B cell (primary cell): ENCODE results near the gene TBC1D4. TPM values are rescaled to one million over a fixed set of nuclear protein-coding genes. Genes with fewer than 3 reads are reported as not detected.

Experiments used
- ATAC-seq: fragments of 200-7000 bp; cut with Tn5 transposase; one replicate; pipeline ENCODE4 v1.10.0; 2021; ENCODE audit warnings: low read depth, mild to moderate bottlenecking, moderate number of reproducible peaks, moderate library complexity
- CTCF ChIA-PET: fragments of 350-600 bp; sonication (Branson Sonifier 250); formaldehyde crosslinking; loops from one replicate; lab custom pipeline; 2021; ENCODE audit warnings: antibody characterized with exemption, inconsistent platforms; lab: Charles Lee
- POLR2A ChIA-PET: fragments of 350-600 bp; sonication (Branson Sonifier 250); formaldehyde crosslinking; loops from one replicate; lab custom pipeline; 2021; ENCODE audit warnings: antibody characterized with exemption; lab: Charles Lee
- DNase-seq: peaks from one replicate; pipeline ENCODE4 v3.0.0; 2013
- H2AFZ ChIP-seq: 2 replicates; pipeline ENCODE4 v1.6.1; 2012; ENCODE audit warnings: mild to moderate bottlenecking, low read depth, low read length; ENCODE audit not compliant: insufficient read depth, poor library complexity, severe bottlenecking
- H3K27ac ChIP-seq, 2 donors: 1 replicate in 1 of 2; 2 replicates in 1 of 2; pipeline ENCODE4 v1.5.1; 2012 to 2013; ENCODE audit warnings: low read length in 2 of 2, mild to moderate bottlenecking in 2 of 2, moderate library complexity in 1 of 2
- H3K27me3 ChIP-seq, 4 experiments: fragments of 200-600 bp in 1 of 4; sonication (generic) in 1 of 4; replicated peaks in 1 of 4; 1 replicate in 2 of 4; 2 replicates in 2 of 4; pipeline versions ENCODE4 v1.6.1 to v1.7.0; 2013 to 2016; ENCODE audit warnings: low read length in 3 of 4, mild to moderate bottlenecking in 2 of 4, mixed read lengths in 1 of 4, moderate library complexity in 1 of 4; ENCODE audit not compliant: insufficient read depth in 4 of 4, control insufficient read depth in 3 of 4; ENCODE audit errors: control extremely low read depth in 1 of 4
- H3K36me3 ChIP-seq, 2 experiments: replicated peaks in 1 of 2; 1 replicate in 1 of 2; 2 replicates in 1 of 2; pipeline versions ENCODE4 v1.6.1 to v1.7.1; 2013; ENCODE audit warnings: low read length in 1 of 2; ENCODE audit not compliant: insufficient read depth in 2 of 2, control insufficient read depth in 1 of 2; ENCODE audit errors: control extremely low read depth in 1 of 2, extremely low read depth in 1 of 2
- H3K4me1 ChIP-seq, 2 donors: fragments of 200-600 bp in 1 of 2; sonication (generic) in 1 of 2; 1 replicate in 1 of 2; 2 replicates in 1 of 2; pipeline versions ENCODE4 v1.5.1 to v1.6.1; 2013 to 2017; ENCODE audit warnings: low read length in 2 of 2; ENCODE audit not compliant: control insufficient read depth in 2 of 2, insufficient read depth in 2 of 2
- H3K4me2 ChIP-seq: replicated peaks from 2 replicates; pipeline ENCODE3; 2012; ENCODE audit warnings: mild to moderate bottlenecking, low read depth, low read length; ENCODE audit not compliant: poor library complexity, severe bottlenecking
- H3K4me3 ChIP-seq, 5 experiments: fragments of 200-600 bp in 1 of 5; sonication (generic) in 1 of 5; 1 replicate in 3 of 5; 2 replicates in 2 of 5; pipeline versions ENCODE4 v1.5.1 to v1.7.0; 2011 to 2016; ENCODE audit warnings: low read length in 4 of 5, mild to moderate bottlenecking in 4 of 5, low read depth in 2 of 5, control low read depth in 1 of 5, moderate library complexity in 1 of 5; ENCODE audit not compliant: insufficient read depth in 1 of 5; ENCODE audit errors: control extremely low read depth in 1 of 5, extremely low read depth in 1 of 5
- H3K79me2 ChIP-seq: fragments of 200-600 bp; sonication (generic); one replicate; pipeline ENCODE4 v1.6.0; 2016; ENCODE audit warnings: low read length; ENCODE audit not compliant: control insufficient read depth, insufficient read depth
- H3K9ac ChIP-seq: fragments of 200-600 bp; sonication (generic); 2 replicates; pipeline ENCODE4 v1.6.1; 2017; ENCODE audit warnings: mild to moderate bottlenecking, low read length, moderate library complexity
- H3K9me3 ChIP-seq, 3 donors: one replicate each; pipeline versions ENCODE4 v1.6.1 to v1.7.1; 2013; ENCODE audit warnings: low read length in 2 of 3; ENCODE audit not compliant: control insufficient read depth in 2 of 3, insufficient read depth in 1 of 3; ENCODE audit errors: control extremely low read depth in 1 of 3
- H4K20me1 ChIP-seq: 2 replicates; pipeline ENCODE4 v1.6.0; 2012; ENCODE audit warnings: mild to moderate bottlenecking, low read length; ENCODE audit not compliant: insufficient read depth, control insufficient read depth, poor library complexity, severe bottlenecking
- H3K27ac Mint-ChIP-seq: one replicate; pipeline ENCODE4 v1.8.0; 2021; ENCODE audit warnings: mixed read lengths
- H3K27me3 Mint-ChIP-seq: one replicate; pipeline ENCODE4 v1.8.0; 2021; ENCODE audit warnings: mixed read lengths
- H3K4me1 Mint-ChIP-seq: one replicate; pipeline ENCODE4 v1.8.0; 2021; ENCODE audit warnings: mixed read lengths
- H3K4me3 Mint-ChIP-seq: one replicate; pipeline ENCODE4 v1.8.0; 2021; ENCODE audit warnings: mixed read lengths
- H3K9me3 Mint-ChIP-seq: one replicate; pipeline ENCODE4 v1.8.0; 2022; ENCODE audit warnings: mixed read lengths; ENCODE audit not compliant: insufficient read depth
- CTCF ChIP-seq: fragments of 200-600 bp; IDR thresholded peaks from one replicate; pipeline ENCODE4 v1.8.0; 2022; ENCODE audit warnings: antibody characterized with exemption, mild to moderate bottlenecking
- EZH2 ChIP-seq: IDR thresholded peaks from 2 replicates; pipeline ENCODE4 v1.6.1; 2012; ENCODE audit warnings: borderline replicate concordance, low read depth, mild to moderate bottlenecking, moderate library complexity, low read length; ENCODE audit not compliant: insufficient read depth, poor library complexity, severe bottlenecking
- WGBS: methylation state at CpG from one replicate; pipeline ENCODE4 v1.1.5; 2013; ENCODE audit warnings: missing lambda C conversion rate; ENCODE audit not compliant: insufficient coverage; 5-methylcytosine and 5-hydroxymethylcytosine counted together
- intact Hi-C: fragments of 100-400 bp; cut with micrococcal nuclease; formaldehyde crosslinking; loops from one replicate; pipeline ENCODE4 v1.10.0; 2022
- polyA plus RNA-seq: library from polyadenylated mRNA; depleted of rRNA; stranded (reverse); fragments of >200 nt; gene quantifications from 2 replicates; pipeline ENCODE4 v1.2.3, GENCODE V29; 2012
- total RNA-seq, 2 donors: library from RNA; stranded (reverse); fragments of 120-200 nt in 1 of 2; gene quantifications; 1 replicate in 1 of 2; 2 replicates in 1 of 2; pipeline versions ENCODE4 v1.2.3 to v1.2.4, GENCODE V29; 2013 to 2022

Gene TBC1D4
- total and polyA plus RNA-seq, 2 donors (not counting 1 experiment from before 2014, with no cell fraction given): 1.6 to 3.5 TPM

- intact Hi-C loops: no loop called here
- peaks cover 34% of the 10 kb centered on the region for H3K27me3 Mint-ChIP-seq
- ChIA-PET CTCF (no interaction called here), POLR2A (no interaction called here)
- H2AFZ ChIP-seq: no peak overlapping the region
- no peaks in the 10 kb centered on the region for H3K36me3 ChIP-seq
- no peak overlapping the region for H3K27ac Mint-ChIP-seq
- no peak for DNase-seq
- H3K27me3 ChIP-seq: peaks cover 0 to 29% (median 18%) of the 10 kb centered on the region in 4 experiments
- peaks cover 15% of the 10 kb centered on the region for H3K4me1 Mint-ChIP-seq
- H3K27ac ChIP-seq: no peak overlapping the region
- H3K4me3 Mint-ChIP-seq: no peak overlapping the region
- no peaks in the 10 kb centered on the region for H3K9me3 Mint-ChIP-seq
- WGBS: 100% methylated on average over 1 of the region's 4 CpGs
- H4K20me1 ChIP-seq: no peaks in the 10 kb centered on the region
- TF ChIP-seq EZH2 (no peak), CTCF (no peak)
- no peak overlapping the region for H3K4me2 ChIP-seq
- no peak for ATAC-seq
- H3K9me3 ChIP-seq: no peaks in the 10 kb centered on the region
- H3K79me2 ChIP-seq: no peaks in the 10 kb centered on the region
- peaks cover 12 to 14% of the 10 kb centered on the region in 2 donors for H3K4me1 ChIP-seq
- H3K9ac ChIP-seq: no peak overlapping the region
- H3K4me3 ChIP-seq: no peak overlapping the region
Observed at GRCh38 chr13:75478659-75479058, 3.3 kb downstream of the TBC1D4 start.

DNA sequence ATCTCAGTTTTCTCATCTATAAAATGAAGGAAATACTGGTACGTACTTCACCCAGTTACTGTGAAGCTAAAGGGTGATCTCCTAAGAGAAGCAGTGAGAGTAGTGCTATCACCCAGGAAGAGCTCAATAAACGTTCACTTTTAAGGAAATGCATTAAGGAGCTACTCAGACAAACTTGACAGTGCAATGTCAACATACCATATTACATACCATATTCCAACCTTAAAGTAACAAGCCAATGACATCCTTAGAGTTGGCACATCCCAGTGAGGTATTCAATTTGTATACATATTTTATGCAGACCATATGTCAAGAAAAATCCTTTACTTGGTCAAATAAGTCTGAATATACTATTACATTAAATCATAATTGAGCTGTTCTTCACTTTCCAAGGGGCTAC, 7.0 kb downstream of the TBC1D4 start:
- Histone ChIP-seq H4K20me1 (no peaks in the 10 kb centered on the region), H3K27me3 (peaks cover 0 to 14% (median 6%) of the 10 kb centered on the region in 4 experiments), H2AFZ (no peak overlapping the region), H3K4me3 (no peak overlapping the region), H3K36me3 (no peaks in the 10 kb centered on the region), H3K4me2 (no peak overlapping the region), H3K27ac (no peak overlapping the region), H3K79me2 (no peaks in the 10 kb centered on the region), H3K9me3 (no peaks in the 10 kb centered on the region), H3K4me1 (no peaks in the 10 kb centered on the region), H3K9ac (no peak overlapping the region)
- H3K27me3 Mint-ChIP-seq: peaks cover 18% of the 10 kb centered on the region
- ChIA-PET POLR2A (no interaction called here), CTCF (interaction anchor here (1.9 kb wide), 1 partner anchor 11 kb away, joined by 4 read pairs; no protein-coding TSS in a partner anchor)
- WGBS: no CpG with 5 or more reads among the region's 2 CpGs
- TF ChIP-seq EZH2: no peak
- no peak for TF ChIP-seq CTCF
- H3K9me3 Mint-ChIP-seq: no peaks in the 10 kb centered on the region
- no peak overlapping the region for H3K4me3 Mint-ChIP-seq
- ATAC-seq (no peak), DNase-seq (no peak)
- no peaks in the 10 kb centered on the region for H3K4me1 Mint-ChIP-seq
- intact Hi-C loops: no loop called here
- no peak overlapping the region for H3K27ac Mint-ChIP-seq
